Upper lobe of left lung (tissue), 6 donors: Measurements from ENCODE around the gene GABRR3. TPM values are rescaled to one million over a fixed set of nuclear protein-coding genes. Genes with fewer than 3 reads are reported as not detected.

Source experiments
- ATAC-seq, 2 donors: fragments of 200-7000 bp; cut with Tn5 transposase; one replicate each; pipeline ENCODE4 v1.9.1; 2022; ENCODE audit warnings: mild to moderate bottlenecking in 2 of 2, moderate library complexity in 2 of 2; ENCODE audit not compliant: low FRiP score in 2 of 2
- DNase-seq, 2 donors: peaks; one replicate each; pipeline ENCODE4 v3.0.0-alpha.2; 2019 to 2020
- H3K27ac ChIP-seq, 4 donors: fragments of 200-600 bp; sonication (generic); one replicate each; pipeline ENCODE4 v1.5.1; 2016 to 2019
- H3K27me3 ChIP-seq, 4 donors: fragments of 200-600 bp; sonication (generic); one replicate each; pipeline ENCODE4 v1.5.1; 2017 to 2019
- H3K36me3 ChIP-seq, 4 donors: fragments of 200-600 bp; sonication (generic); one replicate each; pipeline ENCODE4 v1.5.1; 2016 to 2019
- H3K4me1 ChIP-seq, 4 donors: fragments of 200-600 bp; sonication (generic); one replicate each; pipeline ENCODE4 v1.5.1; 2018 to 2019
- H3K4me3 ChIP-seq, 4 donors: fragments of 200-600 bp; sonication (generic); one replicate each; pipeline ENCODE4 v1.5.1; 2017 to 2019; ENCODE audit warnings: mild to moderate bottlenecking in 2 of 4, moderate library complexity in 1 of 4
- H3K9me3 ChIP-seq, 4 donors: fragments of 200-600 bp; sonication (generic); one replicate each; pipeline ENCODE4 v1.5.1; 2018 to 2019
- EP300 ChIP-seq, 4 donors: sonication (generic); formaldehyde crosslinking; IDR thresholded peaks; one replicate each; pipeline ENCODE4 v1.5.1; 2017; ENCODE audit warnings: antibody characterized with exemption in 4 of 4, control low read depth in 2 of 4
- POLR2A ChIP-seq, 4 donors: fragments of 450-650 bp; IDR thresholded peaks; one replicate each; pipeline ENCODE4 v1.5.1; 2016 to 2017; ENCODE audit warnings: antibody characterized with exemption in 4 of 4, mild to moderate bottlenecking in 2 of 4
- POLR2AphosphoS5 ChIP-seq, 2 donors: sonication (generic); formaldehyde crosslinking; IDR thresholded peaks; one replicate each; pipeline ENCODE4 v1.5.1; 2017; ENCODE audit warnings: antibody characterized with exemption in 2 of 2
- WGBS, 2 donors: methylation state at CpG; one replicate each; pipeline ENCODE4 v1.1.5; 2017 to 2018; 5-methylcytosine and 5-hydroxymethylcytosine counted together
- total RNA-seq, 6 donors: library from RNA; depleted of rRNA in 4 of 6; stranded (reverse); fragments of >200 nt in 4 of 6; gene quantifications; one replicate each; pipeline versions ENCODE4 v1.1.0 to v1.2.1, GENCODE V29; 2016 to 2021
- TF ChIP-seq, protein P1 (sequence below), 6 experiments: fragments of 450-650 bp in 4 of 6; fragments of 200-600 bp in 2 of 6; sonication (generic) in 2 of 6; IDR thresholded peaks; one replicate each; pipeline ENCODE4 v1.5.1; 2016 to 2019; ENCODE audit warnings: antibody characterized with exemption in 6 of 6
- donor health status: DM: no; HTN: no; CAD: no; lungs with moderate emphysema.
- donor health status: DM: no; HTN: yes; CAD: no; lungs with severe emphysema.

Gene GABRR3
- total RNA-seq, 6 donors from 2014 or later: not detected

GRCh38 chr3:97988784-97989568 lies 46.1 kb downstream of the GABRR3 start:
- DNase-seq (no peak), ATAC-seq (no peak)
- H3K9me3 ChIP-seq: no peaks in the 10 kb centered on the region
- no peak overlapping the region for H3K27ac ChIP-seq
- no peaks in the 10 kb centered on the region for H3K27me3 ChIP-seq
- TF ChIP-seq POLR2AphosphoS5 (IDR thresholded peaks at IDR 0.05) (no peak), POLR2A (IDR thresholded peaks at IDR 0.05) (no peak), EP300 (IDR thresholded peaks at IDR 0.05) (no peak)
- TF ChIP-seq, protein P1, sequence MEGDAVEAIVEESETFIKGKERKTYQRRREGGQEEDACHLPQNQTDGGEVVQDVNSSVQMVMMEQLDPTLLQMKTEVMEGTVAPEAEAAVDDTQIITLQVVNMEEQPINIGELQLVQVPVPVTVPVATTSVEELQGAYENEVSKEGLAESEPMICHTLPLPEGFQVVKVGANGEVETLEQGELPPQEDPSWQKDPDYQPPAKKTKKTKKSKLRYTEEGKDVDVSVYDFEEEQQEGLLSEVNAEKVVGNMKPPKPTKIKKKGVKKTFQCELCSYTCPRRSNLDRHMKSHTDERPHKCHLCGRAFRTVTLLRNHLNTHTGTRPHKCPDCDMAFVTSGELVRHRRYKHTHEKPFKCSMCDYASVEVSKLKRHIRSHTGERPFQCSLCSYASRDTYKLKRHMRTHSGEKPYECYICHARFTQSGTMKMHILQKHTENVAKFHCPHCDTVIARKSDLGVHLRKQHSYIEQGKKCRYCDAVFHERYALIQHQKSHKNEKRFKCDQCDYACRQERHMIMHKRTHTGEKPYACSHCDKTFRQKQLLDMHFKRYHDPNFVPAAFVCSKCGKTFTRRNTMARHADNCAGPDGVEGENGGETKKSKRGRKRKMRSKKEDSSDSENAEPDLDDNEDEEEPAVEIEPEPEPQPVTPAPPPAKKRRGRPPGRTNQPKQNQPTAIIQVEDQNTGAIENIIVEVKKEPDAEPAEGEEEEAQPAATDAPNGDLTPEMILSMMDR (IDR thresholded peaks at IDR 0.05): no peak
- no peak overlapping the region for H3K4me3 ChIP-seq
- H3K4me1 ChIP-seq: peaks cover 0 to 5% (median 2%) of the 10 kb centered on the region in 4 donors
- no peaks in the 10 kb centered on the region for H3K36me3 ChIP-seq
- 93 to 98% methylated on average over 3 of the region's 3 CpGs for WGBS, 2 donors

DNA sequence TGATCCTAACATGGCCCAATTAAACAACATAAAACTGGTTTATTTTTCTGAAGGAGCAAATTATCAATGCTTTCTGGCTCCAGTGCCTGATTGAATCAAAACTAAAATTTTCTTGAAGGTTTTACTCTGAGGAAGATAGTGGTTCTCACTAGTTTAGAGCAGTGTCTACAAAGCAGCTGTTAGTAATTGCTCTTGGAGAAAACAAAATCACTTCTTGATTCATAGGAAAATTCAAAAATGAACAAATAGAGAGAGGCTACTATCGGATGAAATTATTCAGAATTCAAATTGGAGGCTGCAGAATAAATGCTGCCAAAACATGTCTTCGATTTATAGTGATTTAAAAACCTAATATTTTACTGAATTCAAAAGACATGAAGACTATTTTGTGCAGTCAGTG lies 47.8 kb downstream of the GABRR3 start:
- Histone ChIP-seq H3K4me1 (peaks cover 0 to 7% (median 3%) of the 10 kb centered on the region in 4 donors), H3K9me3 (no peaks in the 10 kb centered on the region), H3K4me3 (no peak overlapping the region), H3K27me3 (no peaks in the 10 kb centered on the region), H3K27ac (no peak overlapping the region), H3K36me3 (no peaks in the 10 kb centered on the region)
- no peak for ATAC-seq
- TF ChIP-seq, protein P1 (IDR thresholded peaks at IDR 0.05): no peak
- TF ChIP-seq POLR2A (IDR thresholded peaks at IDR 0.05) (no peak), EP300 (IDR thresholded peaks at IDR 0.05) (no peak), POLR2AphosphoS5 (IDR thresholded peaks at IDR 0.05) (no peak)
- 88 to 90% methylated on average over 2 of the region's 2 CpGs for WGBS, 2 donors
- DNase-seq: no peak

DNA sequence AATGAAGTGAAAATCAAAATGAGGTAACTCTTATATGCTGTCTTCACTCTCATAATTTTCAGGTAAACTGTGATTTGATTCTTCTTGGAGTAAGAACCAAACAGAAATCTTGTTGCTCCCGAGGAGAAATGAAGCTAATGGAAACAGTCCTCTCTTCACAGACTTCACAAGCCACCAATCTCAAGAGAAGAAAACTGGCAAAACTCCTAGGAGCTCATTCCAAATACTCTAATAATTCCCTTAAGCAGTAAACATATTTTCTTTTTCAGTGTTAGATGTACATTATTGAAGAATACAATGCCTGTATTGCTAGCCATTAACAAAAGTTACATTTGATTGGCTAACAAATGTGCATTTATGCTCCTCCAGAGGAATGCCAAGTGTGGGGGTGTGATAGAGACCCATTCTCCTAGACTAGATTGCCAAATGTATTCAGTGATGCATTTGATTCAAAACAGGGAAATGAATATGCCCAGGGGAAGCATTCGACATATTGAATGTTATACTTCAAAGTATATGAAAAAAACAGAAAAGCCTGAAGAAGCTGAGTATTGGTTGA lies 51.1 kb downstream of the GABRR3 start:
- no peaks in the 10 kb centered on the region for H3K36me3 ChIP-seq
- TF ChIP-seq POLR2A (IDR thresholded peaks at IDR 0.05) (no peak), POLR2AphosphoS5 (IDR thresholded peaks at IDR 0.05) (no peak), EP300 (IDR thresholded peaks at IDR 0.05) (no peak)
- TF ChIP-seq, protein P1 (IDR thresholded peaks at IDR 0.05): no peak
- 55 to 73% methylated on average over 2 of the region's 2 CpGs for WGBS, 2 donors
- DNase-seq (no peak), ATAC-seq (no peak)
- no peak overlapping the region for H3K27ac ChIP-seq
- H3K4me1 ChIP-seq: peaks cover 0 to 11% (median 5%) of the 10 kb centered on the region in 4 donors
- no peaks in the 10 kb centered on the region for H3K27me3 ChIP-seq
- no peak overlapping the region for H3K4me3 ChIP-seq
- no peaks in the 10 kb centered on the region for H3K9me3 ChIP-seq

DNA sequence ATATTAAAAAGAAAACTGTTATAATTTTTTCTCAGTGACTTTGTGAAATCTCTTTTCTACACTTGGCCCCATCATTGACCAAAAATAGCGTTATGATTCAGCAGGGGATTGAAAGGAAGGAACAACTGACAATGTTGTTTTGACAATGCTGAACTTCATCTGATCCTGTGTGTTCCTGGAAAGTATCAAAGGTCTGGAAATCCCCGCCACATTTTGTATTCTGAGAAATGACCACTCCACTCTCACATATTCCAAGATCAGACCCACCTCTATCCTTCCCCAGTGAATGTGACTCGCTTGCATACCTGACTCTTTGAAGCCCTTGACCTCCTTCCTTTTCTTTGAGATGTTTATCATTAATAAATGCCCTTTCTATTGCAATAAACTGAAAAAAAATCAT lies 53.2 kb downstream of the GABRR3 start:
- 47 to 50% methylated on average over 3 of the region's 3 CpGs for WGBS, 2 donors
- Histone ChIP-seq H3K4me3 (no peak overlapping the region), H3K9me3 (no peaks in the 10 kb centered on the region), H3K27ac (peak overlapping the region in 2 of 4 donors; percentile 23 to 40), H3K36me3 (no peaks in the 10 kb centered on the region), H3K27me3 (no peaks in the 10 kb centered on the region), H3K4me1 (peaks cover 0 to 11% (median 5%) of the 10 kb centered on the region in 4 donors)
- no peak for DNase-seq
- peak in 1 of 2 donors; percentile 29 for ATAC-seq
- peak; percentile 18 to 44 for TF ChIP-seq POLR2AphosphoS5 (IDR thresholded peaks at IDR 0.05)
- peak in 3 of 4 donors; percentile 29 to 86 (median 66) for TF ChIP-seq EP300 (IDR thresholded peaks at IDR 0.05)
- TF ChIP-seq POLR2A (IDR thresholded peaks at IDR 0.05): no peak
- TF ChIP-seq, protein P1 (IDR thresholded peaks at IDR 0.05): no peak
